Measurements from ENCODE around the gene PRND.
"Not testable (repeated sequence)": the region's sequence is repeated elsewhere in the genome, so short reads cannot be mapped to it uniquely, and the experiment has no call there.

PRND gene

GRCh38 chr20:4709261-4710105 is 12.2 kb upstream of the PRND start:
- no peak for DNase-seq

DNA sequence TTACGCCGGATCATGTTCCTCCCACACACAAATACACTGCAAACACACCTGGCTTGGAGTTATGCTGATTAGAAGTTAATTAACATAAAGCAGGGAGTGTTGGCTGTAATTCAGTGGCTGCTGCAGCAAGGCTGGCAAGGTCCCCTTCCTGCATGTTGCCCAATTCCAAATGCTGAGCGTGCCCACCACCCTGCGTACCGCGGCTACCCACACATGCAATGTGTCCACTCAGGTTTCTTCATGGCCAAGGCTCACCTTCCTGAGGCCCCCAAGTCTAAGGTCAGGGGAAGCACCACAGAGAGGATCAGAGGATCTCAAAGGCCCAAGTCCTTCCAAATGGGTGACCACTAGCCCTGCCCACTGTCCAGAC is 11.6 kb upstream of the PRND start:
- no peak for DNase-seq

DNA sequence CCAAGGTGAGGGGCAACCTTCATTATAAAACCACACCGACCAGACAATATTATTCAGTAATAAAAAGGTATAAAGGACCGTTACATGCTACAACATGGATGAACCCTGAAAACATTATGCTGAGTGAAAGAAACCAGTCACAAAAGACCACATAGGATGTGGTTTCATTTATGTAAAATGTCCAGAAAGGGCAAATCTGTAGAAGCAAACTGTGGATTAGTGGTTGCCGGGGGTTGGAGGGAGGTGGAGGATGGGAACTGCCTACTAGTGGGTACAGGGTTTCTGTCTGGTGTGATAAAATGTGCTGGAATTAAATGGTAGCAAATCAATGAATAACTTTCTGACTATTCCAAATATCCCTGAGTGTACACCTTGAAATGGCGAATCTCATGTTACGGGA is 10.2 kb upstream of the PRND start:
- no peak for DNase-seq

DNA sequence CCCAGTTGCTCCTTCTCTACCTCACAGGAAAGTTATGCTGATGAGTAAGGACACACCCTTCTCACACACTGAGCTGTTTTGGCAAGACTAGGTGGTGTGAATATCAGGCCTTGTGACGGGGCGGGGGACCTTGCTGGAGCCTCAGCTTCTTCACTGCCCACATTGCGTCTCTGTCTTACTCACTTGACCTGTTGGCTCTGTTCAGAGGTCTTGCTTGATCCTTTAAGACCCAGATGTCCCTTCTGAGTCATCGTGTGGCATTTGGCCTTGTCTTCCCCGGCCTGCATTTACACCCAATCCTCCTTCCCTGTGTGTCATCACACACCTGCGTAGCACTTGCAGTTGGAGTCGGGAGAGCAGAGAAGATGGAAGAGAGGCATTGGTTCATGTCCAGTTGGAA is 8.3 kb upstream of the PRND start:
- no peak for DNase-seq

GRCh38 chr20:4714818-4715217 is 6.9 kb upstream of the PRND start:
- no peak for DNase-seq

DNA sequence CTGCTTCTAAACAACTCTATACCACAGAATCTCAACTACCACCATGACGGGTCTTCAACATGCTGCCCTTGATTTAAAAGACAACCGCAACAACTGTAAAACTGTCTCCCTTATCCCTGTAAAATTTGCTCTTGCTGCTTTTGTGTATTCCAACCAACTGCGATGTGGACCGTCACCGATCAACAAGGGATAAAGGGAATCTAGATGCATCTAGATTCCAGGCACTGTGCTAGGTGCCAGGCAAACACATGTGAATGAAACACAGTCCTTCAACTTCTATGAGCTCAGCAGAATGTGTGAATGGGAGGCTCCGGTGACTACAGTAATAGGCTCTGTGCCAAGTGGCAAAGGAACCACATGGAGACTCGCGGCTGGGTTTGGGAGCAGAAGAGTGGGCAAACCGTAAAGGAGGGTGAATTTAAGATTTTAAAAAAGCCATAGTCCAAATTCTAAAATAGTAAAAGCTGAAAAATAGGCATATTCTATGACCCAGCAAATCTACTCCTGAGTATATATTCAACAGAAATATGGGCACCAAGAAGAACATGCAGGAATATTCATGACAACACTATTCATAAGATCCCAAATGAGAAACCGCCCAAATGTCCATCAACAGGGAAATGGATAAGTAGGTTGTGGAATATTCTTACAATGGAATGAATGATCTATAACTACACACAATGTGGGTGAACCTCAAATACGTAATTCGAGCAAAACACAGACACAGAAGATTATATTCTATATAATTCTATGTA is 3.7 kb upstream of the PRND start:
- no peak for DNase-seq

DNA sequence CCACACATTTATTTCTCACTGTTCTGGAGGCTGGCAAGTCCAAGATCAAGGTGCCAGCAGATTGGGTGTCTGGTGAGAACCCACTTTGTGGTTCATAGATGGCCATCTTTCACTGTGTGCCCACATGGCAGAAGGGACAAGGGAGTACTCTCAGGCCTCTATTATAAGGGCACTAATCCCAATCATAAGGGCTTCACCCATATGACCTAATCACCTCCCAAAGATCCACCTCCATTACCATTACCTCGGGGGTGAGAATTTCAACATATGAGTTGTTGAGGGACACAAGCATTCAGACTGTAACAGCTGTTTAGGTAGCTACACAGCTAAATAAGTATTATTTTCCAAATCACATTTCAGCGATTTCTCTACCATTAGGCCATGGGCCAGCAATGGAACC is 2.5 kb upstream of the PRND start:
- DNase-seq, result no peak

DNA sequence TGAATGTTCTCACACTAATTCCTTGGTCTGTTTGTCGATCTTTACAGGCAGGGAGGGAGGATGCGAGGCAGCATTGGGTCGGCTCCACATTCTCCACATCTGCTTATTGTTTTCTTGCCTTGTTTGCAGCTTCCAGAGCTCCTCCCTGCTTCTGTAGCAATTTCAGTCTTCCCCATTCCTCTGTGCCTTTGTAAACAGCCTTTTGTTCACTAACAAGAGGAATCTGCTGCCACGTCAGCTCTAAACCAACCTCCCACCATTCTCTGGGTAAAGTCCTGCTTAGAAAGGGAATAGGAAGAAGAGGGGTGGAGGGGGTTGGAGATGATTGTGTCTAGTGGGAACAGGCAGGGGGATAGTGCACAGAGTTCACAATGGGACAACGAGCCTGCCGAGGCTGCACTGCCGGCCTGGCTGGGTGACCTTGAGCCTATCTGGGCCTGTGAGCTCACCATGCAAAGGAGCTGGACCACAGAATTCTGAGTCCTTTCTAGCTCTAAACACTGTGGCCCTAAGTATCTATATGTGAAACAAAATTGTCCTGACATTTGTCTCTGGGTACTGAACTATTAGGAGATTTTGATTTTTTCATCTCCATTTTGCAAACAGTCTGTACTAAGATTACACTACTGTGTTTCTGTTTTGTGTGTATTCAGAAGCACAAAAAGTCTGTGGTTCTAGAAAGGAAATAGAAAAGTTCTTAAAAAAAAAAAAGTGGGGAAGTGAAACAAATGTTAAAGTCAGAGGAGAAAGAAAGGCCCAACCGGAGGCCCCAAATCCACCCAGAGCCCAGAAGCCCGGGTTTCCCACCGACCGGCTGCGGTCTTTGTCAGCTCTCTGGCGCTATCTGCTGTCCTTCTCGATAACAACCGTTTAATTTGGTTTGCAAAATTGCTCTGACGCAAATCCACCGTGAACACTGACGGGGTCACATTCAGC is 1.4 kb upstream of the PRND start:
- DNase-seq, result peak; percentile 79

DNA sequence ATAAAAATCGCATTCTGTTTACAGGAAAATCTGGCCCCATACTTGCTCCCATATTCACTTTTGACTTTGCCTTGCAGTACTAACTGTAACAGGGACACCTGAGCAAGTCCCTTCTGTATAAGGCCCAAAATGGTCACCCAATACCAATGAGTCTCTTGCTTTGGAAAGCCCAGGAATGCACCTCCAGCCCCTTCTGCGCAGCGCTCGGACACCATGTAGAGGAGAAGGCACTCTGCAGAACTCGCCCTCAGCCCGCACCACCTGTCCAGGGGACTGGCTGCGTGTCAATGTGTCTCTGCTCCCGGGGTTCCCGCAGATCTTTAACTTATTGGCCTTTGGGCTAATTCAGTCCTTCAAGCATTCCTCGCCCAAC is 746 bp upstream of the PRND start:
- no peak for DNase-seq

DNA sequence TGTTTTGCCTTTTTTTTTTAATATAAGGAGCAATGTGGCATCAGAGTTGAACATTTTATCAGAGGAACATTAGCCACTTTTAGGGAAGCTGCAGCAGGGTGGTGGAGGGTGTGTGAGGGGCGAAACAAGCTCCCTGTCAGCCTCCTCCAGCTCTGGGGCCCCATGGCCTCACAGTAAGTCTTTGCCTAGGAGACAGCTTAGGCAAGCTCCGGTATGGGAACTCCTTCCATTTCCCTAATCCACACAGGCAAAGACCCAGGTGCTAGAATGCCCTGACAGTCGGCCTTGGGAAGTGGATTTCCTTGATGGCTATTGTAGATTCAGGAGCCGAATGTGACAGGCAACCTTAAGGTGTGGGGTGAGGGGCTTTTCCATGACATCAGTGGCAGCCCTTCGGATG is 862 bp downstream of the PRND start:
- no peak for DNase-seq

DNA sequence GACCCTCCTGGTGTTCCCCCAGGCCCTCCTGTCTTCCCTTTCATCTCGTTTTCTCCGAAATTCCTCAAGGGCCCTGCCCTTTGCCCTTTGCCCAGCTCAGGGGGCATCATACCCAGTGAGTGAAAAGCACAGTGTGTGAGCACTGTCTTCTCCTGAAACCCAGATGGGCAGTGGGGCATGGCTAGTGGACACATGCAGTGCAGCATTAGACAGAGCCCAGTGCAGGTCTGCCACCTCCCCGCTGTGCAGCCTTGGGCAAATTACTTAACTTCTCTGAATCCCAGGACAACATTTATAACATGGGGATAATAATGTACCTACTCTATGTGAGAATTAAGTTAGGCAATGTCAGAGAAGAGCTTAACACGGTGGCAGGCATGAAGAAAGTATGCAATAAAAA is 1.3 kb downstream of the PRND start:
- DNase-seq, result no peak

- not testable (repeated sequence) for DNase-seq
Observed at GRCh38 chr20:4723553-4723952, 1.8 kb downstream of the PRND start.

GRCh38 chr20:4724459-4725262 is 3.0 kb downstream of the PRND start:
- DNase-seq, result no peak

- no peak for DNase-seq
Observed at GRCh38 chr20:4725263-4725550, 3.5 kb downstream of the PRND start.

DNA sequence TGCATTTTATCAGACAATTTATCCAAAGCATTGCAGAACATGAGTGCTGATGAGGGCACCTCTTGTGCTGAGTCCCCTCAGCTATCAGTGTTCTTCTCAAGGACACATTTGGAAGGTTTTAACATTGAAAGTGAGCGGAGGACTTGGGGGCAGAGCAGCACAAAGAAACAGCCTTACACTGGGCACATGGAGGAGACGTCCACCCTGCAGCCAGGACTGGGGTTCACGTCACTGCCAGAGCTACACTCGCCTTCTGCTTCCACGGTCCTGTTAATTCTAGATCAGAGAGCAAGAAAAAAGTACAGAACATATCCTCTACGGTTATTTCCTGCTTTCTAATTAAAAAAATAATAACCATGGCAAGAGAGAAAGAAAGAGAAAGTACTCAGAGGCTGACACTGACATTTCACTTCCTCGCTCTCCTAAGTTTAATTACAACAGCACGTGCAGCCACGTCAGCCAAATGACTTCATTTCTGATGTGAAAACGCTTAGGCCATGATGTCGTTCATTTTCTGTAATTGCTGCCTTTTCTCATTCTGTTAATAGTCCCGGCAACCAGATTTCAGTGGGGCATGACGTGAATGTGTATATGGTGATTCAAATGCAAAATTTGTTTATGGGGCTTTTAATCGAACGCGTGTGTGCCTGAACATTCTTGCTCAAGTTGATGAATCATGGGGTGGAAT is 5.1 kb downstream of the PRND start:
- DNase-seq, result peak; percentile 50

- no peak for DNase-seq
Observed at GRCh38 chr20:4728120-4728760, 6.5 kb downstream of the PRND start.

DNA sequence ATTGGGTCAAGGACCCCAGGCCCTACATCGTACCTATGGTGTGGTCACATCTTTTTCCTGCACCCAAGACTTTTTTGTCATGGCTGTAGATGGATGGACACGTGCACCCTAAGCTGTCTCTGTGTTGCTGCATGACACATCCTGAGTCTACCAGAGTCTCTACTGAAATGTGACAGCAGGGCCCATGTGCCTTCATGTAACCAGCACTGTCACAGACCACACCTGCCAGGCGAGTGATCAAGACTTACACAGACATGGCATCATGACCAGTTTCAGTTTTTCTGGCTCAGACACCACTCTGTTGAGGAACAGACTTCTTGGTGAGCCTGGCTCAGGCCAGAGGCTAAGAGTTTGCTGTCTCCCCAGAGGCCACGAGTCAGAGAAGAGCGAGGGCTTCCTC is 7.6 kb downstream of the PRND start:
- no peak for DNase-seq

GRCh38 chr20:4730780-4731179 is 9.1 kb downstream of the PRND start:
- no peak for DNase-seq

- no peak for DNase-seq
Observed at GRCh38 chr20:4736875-4737274, 15.2 kb downstream of the PRND start.

DNA sequence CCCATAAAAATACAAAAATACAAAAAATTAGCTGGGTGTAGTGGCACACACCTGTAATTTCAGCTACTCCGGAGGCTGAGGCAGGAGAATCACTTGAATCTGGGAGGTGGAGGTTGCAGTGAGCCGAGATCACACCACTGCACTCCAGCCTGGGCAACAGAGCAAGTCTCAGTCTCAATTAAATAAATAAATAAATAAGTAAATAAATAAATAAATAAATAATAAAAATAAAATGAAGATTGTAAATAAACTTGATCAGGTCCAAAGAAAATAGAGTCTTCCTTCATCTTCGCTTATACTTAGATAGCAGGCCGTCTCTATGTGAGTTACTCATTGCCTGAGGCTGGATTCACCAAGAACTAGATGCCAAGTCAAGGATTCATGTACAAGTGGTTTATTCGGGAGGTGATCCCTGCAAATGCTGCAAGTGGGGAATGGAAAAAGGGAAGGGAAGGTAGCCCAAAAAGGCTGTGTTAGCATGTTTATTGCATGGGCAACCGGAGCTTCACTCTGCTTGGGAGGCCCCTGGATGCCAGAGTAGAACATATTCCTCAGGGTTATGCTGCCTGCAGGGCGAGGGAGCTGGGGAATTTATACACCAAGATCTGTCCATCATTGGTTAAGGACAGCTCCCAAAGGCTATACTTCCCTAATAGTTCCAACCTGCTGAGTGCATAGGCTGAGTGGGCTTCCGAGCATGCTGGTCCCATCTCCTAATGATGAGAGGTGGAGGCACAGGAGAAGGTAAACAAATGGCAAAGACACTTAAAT is 16.3 kb downstream of the PRND start:
- no peak for DNase-seq
